Neural cell (in vitro differentiated cells): ENCODE data around the gene PLCL1. TPM values are rescaled to one million over a fixed set of nuclear protein-coding genes. Genes with fewer than 3 reads are reported as not detected.

Experiments used
- H2AFZ ChIP-seq: fragments of 200-600, 300-800 bp; sonication (generic), shearing (Covaris generic); 2 replicates; pipeline ENCODE4 v1.6.0; 2014; ENCODE audit warnings: low read depth, mild to moderate bottlenecking, antibody characterized with exemption, low read length, moderate library complexity
- H3F3A ChIP-seq: fragments of 200-600 bp; shearing (Covaris generic); 2 replicates; pipeline ENCODE4 v1.6.1; 2016; ENCODE audit warnings: mild to moderate bottlenecking, moderate library complexity, mixed read lengths, antibody characterized with exemption, low read length; ENCODE audit not compliant: insufficient read depth, poor library complexity, severe bottlenecking
- H3K27ac ChIP-seq: fragments of 200-600, 300-800 bp; sonication (generic), shearing (Covaris generic); 2 replicates; pipeline ENCODE4 v1.5.1; 2014; ENCODE audit warnings: mild to moderate bottlenecking, low read length, moderate library complexity
- H3K27me3 ChIP-seq: fragments of 300-800, 200-600 bp; sonication (generic), shearing (Covaris generic); 2 replicates; pipeline ENCODE4 v1.6.0; 2014; ENCODE audit warnings: mild to moderate bottlenecking, low read depth, low read length, moderate library complexity; ENCODE audit not compliant: insufficient read depth
- H3K36me3 ChIP-seq: fragments of 300-800, 200-600 bp; sonication (generic), shearing (Covaris generic); 2 replicates; pipeline ENCODE4 v1.5.1; 2014; ENCODE audit warnings: mild to moderate bottlenecking, antibody characterized with exemption, low read length, moderate library complexity; ENCODE audit not compliant: insufficient read depth
- H3K4me2 ChIP-seq: fragments of 300-800, 200-600 bp; sonication (generic), shearing (Covaris generic); 2 replicates; pipeline ENCODE4 v1.6.0; 2014; ENCODE audit warnings: mild to moderate bottlenecking, low read length
- H3K4me3 ChIP-seq: fragments of 300-800, 200-600 bp; sonication (generic), shearing (Covaris generic); 2 replicates; pipeline ENCODE4 v1.5.1; 2014; ENCODE audit warnings: mild to moderate bottlenecking, low read length, moderate library complexity
- H3K79me2 ChIP-seq: fragments of 200-600 bp; shearing (Covaris generic); replicated peaks from 2 replicates; pipeline ENCODE4 v1.6.0; 2014; ENCODE audit warnings: mild to moderate bottlenecking, low read length, moderate library complexity; ENCODE audit not compliant: insufficient read depth
- H3K9ac ChIP-seq: fragments of 300-800, 200-600 bp; sonication (generic), shearing (Covaris generic); 2 replicates; pipeline ENCODE4 v1.6.1; 2016; ENCODE audit warnings: mild to moderate bottlenecking, low read length, mixed read lengths
- H3K9me2 ChIP-seq: fragments of 200-600 bp; shearing (Covaris generic); 2 replicates; pipeline ENCODE4 v1.6.1; 2016; ENCODE audit warnings: mild to moderate bottlenecking, low read length, mixed read lengths; ENCODE audit not compliant: insufficient read depth
- H3K9me3 ChIP-seq: fragments of 200-600, 300-800 bp; sonication (generic), shearing (Covaris generic); 2 replicates; pipeline ENCODE4 v1.6.1; 2016; ENCODE audit warnings: mild to moderate bottlenecking, mixed run types, low read length, moderate library complexity, mixed read lengths
- H4K20me1 ChIP-seq: fragments of 200-600 bp; shearing (Covaris generic); 2 replicates; pipeline ENCODE4 v1.6.1; 2016; ENCODE audit warnings: mild to moderate bottlenecking, mixed run types; ENCODE audit not compliant: insufficient read depth
- EP300 ChIP-seq: fragments of 450-650 bp; conservative IDR thresholded peaks from 2 replicates; pipeline ENCODE4 v1.6.1; 2014; ENCODE audit warnings: antibody characterized with exemption, mild to moderate bottlenecking, moderate library complexity; ENCODE audit not compliant: poor library complexity, severe bottlenecking
- EZH2 ChIP-seq: fragments of 200-600, 300-800 bp; shearing (Covaris generic), sonication (generic); IDR thresholded peaks from 2 replicates; pipeline ENCODE4 v1.6.1; 2014; ENCODE audit warnings: antibody characterized with exemption, low read length, borderline replicate concordance, mild to moderate bottlenecking; ENCODE audit not compliant: insufficient read depth, poor library complexity, severe bottlenecking
- MXI1 ChIP-seq: fragments of 450-650 bp; conservative IDR thresholded peaks from 2 replicates; pipeline ENCODE4 v1.6.1; 2014; ENCODE audit warnings: antibody characterized with exemption, mild to moderate bottlenecking; ENCODE audit not compliant: poor library complexity, severe bottlenecking
- POLR2AphosphoS5 ChIP-seq: IDR thresholded peaks from 2 replicates; pipeline ENCODE4 v1.6.1; 2012
- RAD21 ChIP-seq: fragments of 450-650 bp; conservative IDR thresholded peaks from 2 replicates; pipeline ENCODE4 v1.6.1; 2014; ENCODE audit warnings: antibody characterized with exemption, mild to moderate bottlenecking, moderate library complexity
- SMC3 ChIP-seq: fragments of 450-650 bp; conservative IDR thresholded peaks from 2 replicates; pipeline ENCODE4 v1.6.1; 2014; ENCODE audit warnings: antibody characterized with exemption, mild to moderate bottlenecking, moderate library complexity; ENCODE audit not compliant: poor library complexity
- TAF1 ChIP-seq: IDR thresholded peaks from 2 replicates; pipeline ENCODE4 v1.6.1; 2012; ENCODE audit warnings: low read depth
- polyA plus RNA-seq: library from polyadenylated mRNA; depleted of rRNA; stranded (reverse); fragments of >200 nt; gene quantifications from 2 replicates; pipeline ENCODE4 v1.2.3, GENCODE V29; 2014
- TF ChIP-seq, protein P1 (sequence below): IDR thresholded peaks from 2 replicates; pipeline ENCODE4 v1.6.1; 2012; ENCODE audit warnings: borderline replicate concordance
- TF ChIP-seq, protein P2 (sequence below): fragments of 450-650 bp; IDR thresholded peaks from 2 replicates; pipeline ENCODE4 v1.5.1; 2014; ENCODE audit warnings: antibody characterized with exemption, mild to moderate bottlenecking, moderate library complexity; ENCODE audit not compliant: poor library complexity, severe bottlenecking

The PLCL1 gene
- polyA plus RNA-seq, 1 donor from 2014 or later = 6.8 TPM

DNA sequence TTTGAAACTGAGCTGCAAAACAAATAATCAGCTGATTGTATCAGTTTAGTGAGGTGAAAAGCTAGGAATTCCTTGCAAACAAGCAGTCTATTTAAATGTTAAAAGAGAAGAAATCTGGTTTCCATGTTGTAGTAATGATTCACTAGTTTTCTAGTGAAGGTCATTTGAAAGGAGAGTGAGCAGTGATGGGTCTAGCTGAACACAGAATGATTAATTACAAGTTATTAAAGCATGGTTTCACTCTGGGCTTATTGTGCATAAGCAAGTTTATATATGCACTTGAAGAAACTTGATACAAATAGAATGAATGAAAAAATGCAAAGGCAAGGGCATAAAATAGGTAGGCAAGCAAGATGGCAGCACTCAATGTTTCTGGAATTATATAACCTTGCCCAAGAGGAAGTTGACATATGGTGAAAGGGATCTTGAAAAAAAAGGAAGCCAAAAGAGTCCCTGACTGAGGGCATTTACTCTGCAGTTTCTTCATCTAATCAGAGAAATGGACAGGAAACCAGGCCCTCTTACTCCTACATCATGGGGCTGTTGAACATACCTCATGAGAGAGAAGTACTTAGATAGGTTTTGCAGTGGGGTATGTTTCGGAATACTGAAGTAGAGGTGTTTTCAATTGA, 53.2 kb downstream of the PLCL1 start:
- H2AFZ ChIP-seq = no peak overlapping the region
- no peaks in the 10 kb centered on the region for H3K27me3 ChIP-seq
- H3K27ac ChIP-seq = no peak overlapping the region
- H3K9me3 ChIP-seq = no peaks in the 10 kb centered on the region
- H3F3A ChIP-seq = no peaks in the 10 kb centered on the region
- H3K36me3 ChIP-seq = no peaks in the 10 kb centered on the region
- H3K9ac ChIP-seq = no peak overlapping the region
- no peaks in the 10 kb centered on the region for H3K9me2 ChIP-seq
- H3K4me2 ChIP-seq = no peak overlapping the region
- TF ChIP-seq TAF1 = no peak
- H3K79me2 ChIP-seq = no peaks in the 10 kb centered on the region
- no peaks in the 10 kb centered on the region for H4K20me1 ChIP-seq
- no peak overlapping the region for H3K4me3 ChIP-seq

DNA sequence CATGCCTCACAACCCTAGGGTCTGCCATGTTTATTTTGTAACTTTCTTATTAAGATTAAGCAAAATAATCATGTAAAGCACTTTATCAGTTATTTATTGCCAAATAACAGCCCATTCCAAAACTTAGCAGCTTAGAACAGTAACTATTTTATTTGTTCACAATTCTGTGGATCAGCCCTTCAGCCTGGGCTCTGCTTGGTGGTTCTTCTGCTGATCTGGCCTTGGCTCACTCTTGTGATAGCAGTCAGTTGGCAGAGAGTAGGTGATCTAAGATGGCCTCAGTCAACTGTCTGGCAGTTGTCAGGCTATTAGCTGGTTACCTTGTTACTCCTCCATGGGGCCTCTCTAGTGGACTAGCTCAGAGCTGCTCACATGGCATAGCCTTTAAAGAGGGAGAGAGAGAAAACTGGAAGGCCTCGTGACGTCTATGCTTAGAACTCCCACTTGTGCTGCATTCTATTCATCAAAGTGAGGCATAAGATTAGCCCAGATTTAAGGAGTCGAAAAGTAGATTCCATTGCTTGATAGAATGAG, 54.3 kb downstream of the PLCL1 start:
- no peak overlapping the region for H3K4me2 ChIP-seq
- H3K9ac ChIP-seq = no peak overlapping the region
- no peaks in the 10 kb centered on the region for H3K27me3 ChIP-seq
- H3K79me2 ChIP-seq = no peaks in the 10 kb centered on the region
- H3K27ac ChIP-seq = no peak overlapping the region
- no peak overlapping the region for H2AFZ ChIP-seq
- H4K20me1 ChIP-seq = no peaks in the 10 kb centered on the region
- H3K36me3 ChIP-seq = no peaks in the 10 kb centered on the region
- no peak overlapping the region for H3K4me3 ChIP-seq
- H3K9me2 ChIP-seq = no peaks in the 10 kb centered on the region
- no peak for TF ChIP-seq EZH2
- TF ChIP-seq MXI1 = no peak
- no peak for TF ChIP-seq TAF1
- no peak for TF ChIP-seq POLR2AphosphoS5
- no peak for TF ChIP-seq EP300
- TF ChIP-seq SMC3 = no peak
- TF ChIP-seq RAD21 = no peak
- TF ChIP-seq, protein P1, sequence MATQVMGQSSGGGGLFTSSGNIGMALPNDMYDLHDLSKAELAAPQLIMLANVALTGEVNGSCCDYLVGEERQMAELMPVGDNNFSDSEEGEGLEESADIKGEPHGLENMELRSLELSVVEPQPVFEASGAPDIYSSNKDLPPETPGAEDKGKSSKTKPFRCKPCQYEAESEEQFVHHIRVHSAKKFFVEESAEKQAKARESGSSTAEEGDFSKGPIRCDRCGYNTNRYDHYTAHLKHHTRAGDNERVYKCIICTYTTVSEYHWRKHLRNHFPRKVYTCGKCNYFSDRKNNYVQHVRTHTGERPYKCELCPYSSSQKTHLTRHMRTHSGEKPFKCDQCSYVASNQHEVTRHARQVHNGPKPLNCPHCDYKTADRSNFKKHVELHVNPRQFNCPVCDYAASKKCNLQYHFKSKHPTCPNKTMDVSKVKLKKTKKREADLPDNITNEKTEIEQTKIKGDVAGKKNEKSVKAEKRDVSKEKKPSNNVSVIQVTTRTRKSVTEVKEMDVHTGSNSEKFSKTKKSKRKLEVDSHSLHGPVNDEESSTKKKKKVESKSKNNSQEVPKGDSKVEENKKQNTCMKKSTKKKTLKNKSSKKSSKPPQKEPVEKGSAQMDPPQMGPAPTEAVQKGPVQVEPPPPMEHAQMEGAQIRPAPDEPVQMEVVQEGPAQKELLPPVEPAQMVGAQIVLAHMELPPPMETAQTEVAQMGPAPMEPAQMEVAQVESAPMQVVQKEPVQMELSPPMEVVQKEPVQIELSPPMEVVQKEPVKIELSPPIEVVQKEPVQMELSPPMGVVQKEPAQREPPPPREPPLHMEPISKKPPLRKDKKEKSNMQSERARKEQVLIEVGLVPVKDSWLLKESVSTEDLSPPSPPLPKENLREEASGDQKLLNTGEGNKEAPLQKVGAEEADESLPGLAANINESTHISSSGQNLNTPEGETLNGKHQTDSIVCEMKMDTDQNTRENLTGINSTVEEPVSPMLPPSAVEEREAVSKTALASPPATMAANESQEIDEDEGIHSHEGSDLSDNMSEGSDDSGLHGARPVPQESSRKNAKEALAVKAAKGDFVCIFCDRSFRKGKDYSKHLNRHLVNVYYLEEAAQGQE = no peak
- TF ChIP-seq, protein P2, sequence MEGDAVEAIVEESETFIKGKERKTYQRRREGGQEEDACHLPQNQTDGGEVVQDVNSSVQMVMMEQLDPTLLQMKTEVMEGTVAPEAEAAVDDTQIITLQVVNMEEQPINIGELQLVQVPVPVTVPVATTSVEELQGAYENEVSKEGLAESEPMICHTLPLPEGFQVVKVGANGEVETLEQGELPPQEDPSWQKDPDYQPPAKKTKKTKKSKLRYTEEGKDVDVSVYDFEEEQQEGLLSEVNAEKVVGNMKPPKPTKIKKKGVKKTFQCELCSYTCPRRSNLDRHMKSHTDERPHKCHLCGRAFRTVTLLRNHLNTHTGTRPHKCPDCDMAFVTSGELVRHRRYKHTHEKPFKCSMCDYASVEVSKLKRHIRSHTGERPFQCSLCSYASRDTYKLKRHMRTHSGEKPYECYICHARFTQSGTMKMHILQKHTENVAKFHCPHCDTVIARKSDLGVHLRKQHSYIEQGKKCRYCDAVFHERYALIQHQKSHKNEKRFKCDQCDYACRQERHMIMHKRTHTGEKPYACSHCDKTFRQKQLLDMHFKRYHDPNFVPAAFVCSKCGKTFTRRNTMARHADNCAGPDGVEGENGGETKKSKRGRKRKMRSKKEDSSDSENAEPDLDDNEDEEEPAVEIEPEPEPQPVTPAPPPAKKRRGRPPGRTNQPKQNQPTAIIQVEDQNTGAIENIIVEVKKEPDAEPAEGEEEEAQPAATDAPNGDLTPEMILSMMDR = no peak
- no peaks in the 10 kb centered on the region for H3K9me3 ChIP-seq
- no peaks in the 10 kb centered on the region for H3F3A ChIP-seq
